GM12878 (cell line): ENCODE results near the gene VMAC. TPM values are rescaled to one million over a fixed set of nuclear protein-coding genes. Genes with fewer than 3 reads are reported as not detected.

Source experiments
- ATAC-seq: fragments of 200-7000 bp; cut with Tn5 transposase; 3 replicates; pipeline ENCODE4 v1.9.1; 2020; ENCODE audit warnings: mild to moderate bottlenecking, moderate library complexity
- BruUV-seq: library from RNA; stranded (reverse); fragments of 400-500 nt; replicated peaks from 2 replicates; lab custom pipeline; 2021; lab: Mats Ljungman, UMichigan
- CTCF ChIA-PET: fragments of 300-600 bp; sonication (Branson Sonifier 250); formaldehyde crosslinking; extraction: SDS; loops from one replicate; lab custom pipeline; 2021; ENCODE audit warnings: inconsistent platforms; lab: Yijun Ruan, JAX
- POLR2A ChIA-PET: fragments of 350-600 bp; formaldehyde crosslinking; extraction: SDS; loops from one replicate; lab custom pipeline; 2021; ENCODE audit warnings: inconsistent platforms; lab: Charles Lee
- RAD21 ChIA-PET: fragments of 300-600 bp; sonication (Branson Sonifier 250); formaldehyde crosslinking; loops from one replicate; lab custom pipeline; 2023; ENCODE audit warnings: antibody characterized with exemption; ENCODE audit not compliant: unreplicated experiment; lab: Charles Lee
- SMC1A ChIA-PET: fragments of 300-600 bp; sonication (Branson Sonifier 250); formaldehyde crosslinking; loops from one replicate; lab custom pipeline; 2023; ENCODE audit not compliant: unreplicated experiment, uncharacterized antibody; lab: Charles Lee
- DNase-seq: peaks from one replicate; pipeline ENCODE4 v3.0.0-alpha.2; 2011; ENCODE audit warnings: low read depth, low spot score
- FAIRE-seq: peaks from 3 replicates; lab custom pipeline; 2011; peaks lifted over from hg19 to GRCh38; lab: Jason Lieb, UNC
- H2AFZ ChIP-seq: 2 replicates; pipeline ENCODE4 v1.6.0; 2011; ENCODE audit warnings: low read depth, low read length, control low read depth; ENCODE audit not compliant: control insufficient read depth
- H3K27ac ChIP-seq: 2 replicates; pipeline ENCODE4 v1.5.1; 2011; ENCODE audit warnings: control low read depth; ENCODE audit not compliant: control insufficient read depth, insufficient read depth
- H3K27me3 ChIP-seq, 2 experiments: replicated peaks in 1 of 2; 2 replicates each; pipeline versions ENCODE4 v1.6.0 to v1.6.1; 2011; ENCODE audit warnings: low read length in 1 of 2; ENCODE audit not compliant: control insufficient read depth in 2 of 2, insufficient read depth in 2 of 2
- H3K36me3 ChIP-seq, 2 experiments: 2 replicates each; pipeline ENCODE4 v1.5.1; 2011; ENCODE audit warnings: low read length in 1 of 2; ENCODE audit not compliant: control insufficient read depth in 2 of 2, insufficient read depth in 2 of 2
- H3K4me1 ChIP-seq: 2 replicates; pipeline ENCODE4 v1.6.1; 2011; ENCODE audit warnings: mild to moderate bottlenecking, low read length, moderate library complexity, mixed read lengths; ENCODE audit not compliant: control insufficient read depth, insufficient read depth
- H3K4me2 ChIP-seq: 2 replicates; pipeline ENCODE4 v1.6.0; 2011; ENCODE audit warnings: control low read depth; ENCODE audit not compliant: control insufficient read depth, insufficient read depth
- H3K4me3 ChIP-seq: fragments of 200-600 bp; sonication (generic); 2 replicates; pipeline ENCODE4 v1.5.1; 2016
- H3K79me2 ChIP-seq: 2 replicates; pipeline ENCODE4 v1.6.0; 2011; ENCODE audit warnings: low read length; ENCODE audit not compliant: control insufficient read depth, insufficient read depth
- H3K9ac ChIP-seq: 2 replicates; pipeline ENCODE4 v1.8.0; 2011; ENCODE audit warnings: low read length, control low read depth, mixed read lengths; ENCODE audit not compliant: control insufficient read depth, insufficient read depth
- H3K9me3 ChIP-seq: replicated peaks from 3 replicates; pipeline ENCODE4 v1.5.1; 2011; ENCODE audit warnings: mild to moderate bottlenecking, low read length; ENCODE audit not compliant: control insufficient read depth, insufficient read depth
- H4K20me1 ChIP-seq: 2 replicates; pipeline ENCODE4 v1.6.0; 2011; ENCODE audit not compliant: control insufficient read depth, insufficient read depth
- ATF2 ChIP-seq: IDR thresholded peaks from 2 replicates; pipeline ENCODE4 v1.6.1; 2012; ENCODE audit warnings: low read length, inconsistent platforms
- FOXM1 ChIP-seq: IDR thresholded peaks from 2 replicates; pipeline ENCODE4 v1.6.1; 2012; ENCODE audit warnings: low read depth, mild to moderate bottlenecking, inconsistent platforms, low read length, moderate library complexity
- LARP7 ChIP-seq: fragments of 450-650 bp; IDR thresholded peaks from 2 replicates; pipeline ENCODE4 v1.6.1; 2017; ENCODE audit warnings: mild to moderate bottlenecking
- PAX8 ChIP-seq: fragments of 450-650 bp; IDR thresholded peaks from 2 replicates; pipeline ENCODE4 v1.6.1; 2017; ENCODE audit warnings: mild to moderate bottlenecking, moderate library complexity
- REST ChIP-seq: IDR thresholded peaks from 2 replicates; pipeline ENCODE4 v1.6.1; 2012; ENCODE audit warnings: mild to moderate bottlenecking, low read depth, low read length
- SREBF1 ChIP-seq: IDR thresholded peaks from 2 replicates; pipeline ENCODE4 v1.6.1; 2012; ENCODE audit warnings: mild to moderate bottlenecking, low read length
- YBX1 ChIP-seq: fragments of 450-650 bp; IDR thresholded peaks from 2 replicates; pipeline ENCODE4 v1.6.1; 2016; ENCODE audit warnings: antibody characterized with exemption
- WGBS: methylation state at CpG from one replicate; pipeline ENCODE4 v1.1.6; 2016; ENCODE audit warnings: low lambda C conversion rate; ENCODE audit not compliant: insufficient replicate concordance, insufficient coverage; ENCODE audit errors: missing lambda C conversion rate; 5-methylcytosine and 5-hydroxymethylcytosine counted together
- in situ Hi-C: fragments of 300-500 bp; cut with MboI; formaldehyde crosslinking; loops from 9 replicates; pipeline ENCODE4 v1.14.3; 2018; ENCODE audit warnings: mixed read lengths
- intact Hi-C: fragments of 100-400 bp; cut with micrococcal nuclease; formaldehyde crosslinking; loops from one replicate; pipeline ENCODE4 v1.14.2; 2022; ENCODE audit not compliant: unreplicated experiment
- polyA plus RNA-seq, 11 experiments: library from polyadenylated mRNA; depleted of rRNA in 4 of 11; unstranded in 6 of 11; stranded (reverse) in 5 of 11; fragments of >200 nt; fragmentation: Nextera tagmentation in 4 of 11; fragmentation: Illumina TruSeq in 1 of 11; extraction: Ambion mirVana in 4 of 11; extraction: Trizol in 1 of 11; gene quantifications; 1 replicate in 1 of 11; 2 replicates in 10 of 11; pipeline versions ENCODE4 v1.2.1 to v1.2.3, GENCODE V29; 2011 to 2016; ENCODE audit warnings: inconsistent platforms in 2 of 11, missing spikeins in 2 of 11, low read depth in 1 of 11
- total RNA-seq, 4 experiments: library from RNA; depleted of rRNA in 3 of 4; stranded (reverse); fragments of >200 nt in 3 of 4; fragmentation: Illumina TruSeq in 1 of 4; extraction: Trizol in 1 of 4; gene quantifications; 2 replicates each; pipeline versions ENCODE4 v1.2.1 to v1.2.3, GENCODE V29; 2013 to 2021

VMAC gene
- total and polyA plus RNA-seq, 10 of the 15 experiments (the other 5 are each of a cell fraction or from before 2014, with no cell fraction given) = 0.18 to 6.8 (median 1.8) TPM

- Histone ChIP-seq H3K4me2 (no peak overlapping the region), H3K4me3 (no peak overlapping the region), H3K36me3 (peaks cover under 1 to 10% of the 10 kb centered on the region in 2 experiments; a peak in 3 of 4 replicates), H3K79me2 (no peaks in the 10 kb centered on the region), H3K27me3 (no peaks in the 10 kb centered on the region), H3K4me1 (no peaks in the 10 kb centered on the region), H2AFZ (no peak overlapping the region), H3K9ac (no peak overlapping the region), H3K9me3 (no peaks in the 10 kb centered on the region), H4K20me1 (peaks cover 3% of the 10 kb centered on the region; the same call in 1 of the 2 replicates), H3K27ac (no peak overlapping the region)
- ATAC-seq (no peak), FAIRE-seq (no peak), DNase-seq (no peak)
- ChIA-PET POLR2A (no interaction called here), SMC1A (no interaction called here), CTCF (interaction anchor here (1.3 to 1.7 kb wide), 3 partner anchors 76 to 118 kb away, joined by 4 to 6 read pairs (median 5); partner anchors contain the start of gene NRTN), RAD21 (interaction anchor here (0.6 kb wide), 1 partner anchor 13 kb away, joined by 3 read pairs; the partner anchor contains the start of gene VMAC)
- TF ChIP-seq YBX1 (no peak), ATF2 (0 out of 2 replicates have a peak, but pooled peaks have one; percentile 48), LARP7 (no peak), PAX8 (no peak), SREBF1 (no peak), FOXM1 (0 out of 2 replicates have a peak, but pooled peaks have one; percentile 25), REST (no peak)
- 41% methylated on average over 4 of the region's 4 CpGs for WGBS
- in situ Hi-C loops (no loop called here), intact Hi-C loops (no loop called here)
- BruUV-seq = no TSS peak
These were observed 13.1 kb upstream of the VMAC start for GRCh38 chr19:5891572-5891937.
